GM21786 (cell line): Measurements from ENCODE around the gene DNAAF8.

Experiments used
- ATAC-seq: cut with Tn5 transposase; IDR thresholded peaks from one replicate; pipeline ENCODE4 v1.9.1; 2021; ENCODE audit not compliant: unreplicated experiment

DNAAF8 gene

GRCh38 chr16:4695473-4696171 lies 38.7 kb upstream of the DNAAF8 start:
- no peak for ATAC-seq

- ATAC-seq, result no peak
Measured at GRCh38 chr16:4696172-4696904, 38.0 kb upstream of the DNAAF8 start.

GRCh38 chr16:4696905-4697847 lies 37.2 kb upstream of the DNAAF8 start:
- ATAC-seq, result no peak

- no peak for ATAC-seq
Measured at GRCh38 chr16:4697848-4698291, 36.5 kb upstream of the DNAAF8 start.

GRCh38 chr16:4698321-4699045 lies 35.9 kb upstream of the DNAAF8 start:
- ATAC-seq, result no peak

- ATAC-seq, result no peak
Measured at GRCh38 chr16:4699046-4699556, 35.2 kb upstream of the DNAAF8 start.

- ATAC-seq, result no peak
Measured at GRCh38 chr16:4700380-4700996, 33.8 kb upstream of the DNAAF8 start.

GRCh38 chr16:4700997-4701743 lies 33.2 kb upstream of the DNAAF8 start:
- no peak for ATAC-seq

GRCh38 chr16:4701791-4702465 lies 32.4 kb upstream of the DNAAF8 start:
- ATAC-seq, result no peak

- no peak for ATAC-seq
Measured at GRCh38 chr16:4702466-4702808, 31.9 kb upstream of the DNAAF8 start.

GRCh38 chr16:4703906-4704305 lies 30.4 kb upstream of the DNAAF8 start:
- no peak for ATAC-seq

- no peak for ATAC-seq
Measured at GRCh38 chr16:4704491-4704890, 29.8 kb upstream of the DNAAF8 start.

GRCh38 chr16:4704913-4705312 lies 29.4 kb upstream of the DNAAF8 start:
- ATAC-seq, result no peak

- no peak for ATAC-seq
Measured at GRCh38 chr16:4706871-4707270, 27.5 kb upstream of the DNAAF8 start.

- ATAC-seq, result no peak
Measured at GRCh38 chr16:4709481-4709880, 24.9 kb upstream of the DNAAF8 start.

- ATAC-seq, result no peak
Measured at GRCh38 chr16:4713663-4714501, 20.5 kb upstream of the DNAAF8 start.

GRCh38 chr16:4714996-4715395 lies 19.3 kb upstream of the DNAAF8 start:
- ATAC-seq, result no peak

GRCh38 chr16:4718466-4718865 lies 15.9 kb upstream of the DNAAF8 start:
- no peak for ATAC-seq
